ENCODE data around the gene CNEP1R1. TPM values are rescaled to one million over a fixed set of nuclear protein-coding genes. Genes with fewer than 3 reads are reported as not detected.

The CNEP1R1 gene
- total and polyA plus RNA-seq, 2 of the 8 experiments (the other 6 are each of a cell fraction or from before 2014, with no cell fraction given) = 10.6 to 13.6 TPM

DNA sequence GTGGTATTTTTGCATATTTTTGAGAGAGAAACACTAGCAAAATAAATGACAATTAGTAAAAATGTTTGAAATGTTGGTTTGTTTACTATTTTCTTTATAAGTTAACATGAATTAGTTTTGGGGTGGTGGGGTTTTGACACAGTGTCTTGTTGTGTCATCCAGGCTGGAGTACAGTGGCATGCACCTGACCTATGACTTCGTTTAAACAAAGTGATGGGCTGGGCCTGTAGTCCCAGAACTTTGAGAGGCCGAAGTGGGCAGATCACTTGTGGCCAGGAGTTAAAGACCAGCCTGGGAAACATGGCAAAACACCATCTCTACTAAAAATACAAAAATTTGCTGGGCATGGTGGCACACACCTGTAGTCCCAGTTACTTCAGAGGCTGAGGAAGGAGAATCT lies 22.8 kb downstream of the CNEP1R1 start (continued):
- TF ChIP-seq, protein P1, sequence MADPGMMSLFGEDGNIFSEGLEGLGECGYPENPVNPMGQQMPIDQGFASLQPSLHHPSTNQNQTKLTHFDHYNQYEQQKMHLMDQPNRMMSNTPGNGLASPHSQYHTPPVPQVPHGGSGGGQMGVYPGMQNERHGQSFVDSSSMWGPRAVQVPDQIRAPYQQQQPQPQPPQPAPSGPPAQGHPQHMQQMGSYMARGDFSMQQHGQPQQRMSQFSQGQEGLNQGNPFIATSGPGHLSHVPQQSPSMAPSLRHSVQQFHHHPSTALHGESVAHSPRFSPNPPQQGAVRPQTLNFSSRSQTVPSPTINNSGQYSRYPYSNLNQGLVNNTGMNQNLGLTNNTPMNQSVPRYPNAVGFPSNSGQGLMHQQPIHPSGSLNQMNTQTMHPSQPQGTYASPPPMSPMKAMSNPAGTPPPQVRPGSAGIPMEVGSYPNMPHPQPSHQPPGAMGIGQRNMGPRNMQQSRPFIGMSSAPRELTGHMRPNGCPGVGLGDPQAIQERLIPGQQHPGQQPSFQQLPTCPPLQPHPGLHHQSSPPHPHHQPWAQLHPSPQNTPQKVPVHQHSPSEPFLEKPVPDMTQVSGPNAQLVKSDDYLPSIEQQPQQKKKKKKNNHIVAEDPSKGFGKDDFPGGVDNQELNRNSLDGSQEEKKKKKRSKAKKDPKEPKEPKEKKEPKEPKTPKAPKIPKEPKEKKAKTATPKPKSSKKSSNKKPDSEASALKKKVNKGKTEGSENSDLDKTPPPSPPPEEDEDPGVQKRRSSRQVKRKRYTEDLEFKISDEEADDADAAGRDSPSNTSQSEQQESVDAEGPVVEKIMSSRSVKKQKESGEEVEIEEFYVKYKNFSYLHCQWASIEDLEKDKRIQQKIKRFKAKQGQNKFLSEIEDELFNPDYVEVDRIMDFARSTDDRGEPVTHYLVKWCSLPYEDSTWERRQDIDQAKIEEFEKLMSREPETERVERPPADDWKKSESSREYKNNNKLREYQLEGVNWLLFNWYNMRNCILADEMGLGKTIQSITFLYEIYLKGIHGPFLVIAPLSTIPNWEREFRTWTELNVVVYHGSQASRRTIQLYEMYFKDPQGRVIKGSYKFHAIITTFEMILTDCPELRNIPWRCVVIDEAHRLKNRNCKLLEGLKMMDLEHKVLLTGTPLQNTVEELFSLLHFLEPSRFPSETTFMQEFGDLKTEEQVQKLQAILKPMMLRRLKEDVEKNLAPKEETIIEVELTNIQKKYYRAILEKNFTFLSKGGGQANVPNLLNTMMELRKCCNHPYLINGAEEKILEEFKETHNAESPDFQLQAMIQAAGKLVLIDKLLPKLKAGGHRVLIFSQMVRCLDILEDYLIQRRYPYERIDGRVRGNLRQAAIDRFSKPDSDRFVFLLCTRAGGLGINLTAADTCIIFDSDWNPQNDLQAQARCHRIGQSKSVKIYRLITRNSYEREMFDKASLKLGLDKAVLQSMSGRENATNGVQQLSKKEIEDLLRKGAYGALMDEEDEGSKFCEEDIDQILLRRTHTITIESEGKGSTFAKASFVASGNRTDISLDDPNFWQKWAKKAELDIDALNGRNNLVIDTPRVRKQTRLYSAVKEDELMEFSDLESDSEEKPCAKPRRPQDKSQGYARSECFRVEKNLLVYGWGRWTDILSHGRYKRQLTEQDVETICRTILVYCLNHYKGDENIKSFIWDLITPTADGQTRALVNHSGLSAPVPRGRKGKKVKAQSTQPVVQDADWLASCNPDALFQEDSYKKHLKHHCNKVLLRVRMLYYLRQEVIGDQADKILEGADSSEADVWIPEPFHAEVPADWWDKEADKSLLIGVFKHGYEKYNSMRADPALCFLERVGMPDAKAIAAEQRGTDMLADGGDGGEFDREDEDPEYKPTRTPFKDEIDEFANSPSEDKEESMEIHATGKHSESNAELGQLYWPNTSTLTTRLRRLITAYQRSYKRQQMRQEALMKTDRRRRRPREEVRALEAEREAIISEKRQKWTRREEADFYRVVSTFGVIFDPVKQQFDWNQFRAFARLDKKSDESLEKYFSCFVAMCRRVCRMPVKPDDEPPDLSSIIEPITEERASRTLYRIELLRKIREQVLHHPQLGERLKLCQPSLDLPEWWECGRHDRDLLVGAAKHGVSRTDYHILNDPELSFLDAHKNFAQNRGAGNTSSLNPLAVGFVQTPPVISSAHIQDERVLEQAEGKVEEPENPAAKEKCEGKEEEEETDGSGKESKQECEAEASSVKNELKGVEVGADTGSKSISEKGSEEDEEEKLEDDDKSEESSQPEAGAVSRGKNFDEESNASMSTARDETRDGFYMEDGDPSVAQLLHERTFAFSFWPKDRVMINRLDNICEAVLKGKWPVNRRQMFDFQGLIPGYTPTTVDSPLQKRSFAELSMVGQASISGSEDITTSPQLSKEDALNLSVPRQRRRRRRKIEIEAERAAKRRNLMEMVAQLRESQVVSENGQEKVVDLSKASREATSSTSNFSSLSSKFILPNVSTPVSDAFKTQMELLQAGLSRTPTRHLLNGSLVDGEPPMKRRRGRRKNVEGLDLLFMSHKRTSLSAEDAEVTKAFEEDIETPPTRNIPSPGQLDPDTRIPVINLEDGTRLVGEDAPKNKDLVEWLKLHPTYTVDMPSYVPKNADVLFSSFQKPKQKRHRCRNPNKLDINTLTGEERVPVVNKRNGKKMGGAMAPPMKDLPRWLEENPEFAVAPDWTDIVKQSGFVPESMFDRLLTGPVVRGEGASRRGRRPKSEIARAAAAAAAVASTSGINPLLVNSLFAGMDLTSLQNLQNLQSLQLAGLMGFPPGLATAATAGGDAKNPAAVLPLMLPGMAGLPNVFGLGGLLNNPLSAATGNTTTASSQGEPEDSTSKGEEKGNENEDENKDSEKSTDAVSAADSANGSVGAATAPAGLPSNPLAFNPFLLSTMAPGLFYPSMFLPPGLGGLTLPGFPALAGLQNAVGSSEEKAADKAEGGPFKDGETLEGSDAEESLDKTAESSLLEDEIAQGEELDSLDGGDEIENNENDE (IDR thresholded peaks at IDR 0.05; ENCODE audit: insufficient replicate concordance, low read length) = no peak
- TF ChIP-seq RNF2 (IDR thresholded peaks at IDR 0.05; ENCODE audit: borderline replicate concordance, low read depth, low read length, missing control alignments, poor library complexity, severe bottlenecking) (no peak), PHF8 (conservative IDR thresholded peaks at IDR 0.05; ENCODE audit: low read depth, low read length) (no peak), SIN3A (conservative IDR thresholded peaks at IDR 0.05 in 1 of 2, IDR thresholded peaks at IDR 0.05 in 1 of 2; ENCODE audit: low read depth in 1 of 2, low read length in 2 of 2) (no peak), CTBP2 (IDR thresholded peaks at IDR 0.05; ENCODE audit: borderline replicate concordance, insufficient read depth, insufficient read length, low read length) (no peak), GTF2F1 (IDR thresholded peaks at IDR 0.05; ENCODE audit: borderline replicate concordance, low read depth, low read length) (no peak)
- TF ChIP-seq, protein P2, sequence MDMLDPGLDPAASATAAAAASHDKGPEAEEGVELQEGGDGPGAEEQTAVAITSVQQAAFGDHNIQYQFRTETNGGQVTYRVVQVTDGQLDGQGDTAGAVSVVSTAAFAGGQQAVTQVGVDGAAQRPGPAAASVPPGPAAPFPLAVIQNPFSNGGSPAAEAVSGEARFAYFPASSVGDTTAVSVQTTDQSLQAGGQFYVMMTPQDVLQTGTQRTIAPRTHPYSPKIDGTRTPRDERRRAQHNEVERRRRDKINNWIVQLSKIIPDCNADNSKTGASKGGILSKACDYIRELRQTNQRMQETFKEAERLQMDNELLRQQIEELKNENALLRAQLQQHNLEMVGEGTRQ (IDR thresholded peaks at IDR 0.05; ENCODE audit: low read length) = no peak
